ENCODE data around the gene GIT1. TPM values are rescaled to one million over a fixed set of nuclear protein-coding genes. Genes with fewer than 3 reads are reported as not detected.

GIT1 gene
- total RNA-seq, 1 donor from 2014 or later, result 63.8 TPM

DNA sequence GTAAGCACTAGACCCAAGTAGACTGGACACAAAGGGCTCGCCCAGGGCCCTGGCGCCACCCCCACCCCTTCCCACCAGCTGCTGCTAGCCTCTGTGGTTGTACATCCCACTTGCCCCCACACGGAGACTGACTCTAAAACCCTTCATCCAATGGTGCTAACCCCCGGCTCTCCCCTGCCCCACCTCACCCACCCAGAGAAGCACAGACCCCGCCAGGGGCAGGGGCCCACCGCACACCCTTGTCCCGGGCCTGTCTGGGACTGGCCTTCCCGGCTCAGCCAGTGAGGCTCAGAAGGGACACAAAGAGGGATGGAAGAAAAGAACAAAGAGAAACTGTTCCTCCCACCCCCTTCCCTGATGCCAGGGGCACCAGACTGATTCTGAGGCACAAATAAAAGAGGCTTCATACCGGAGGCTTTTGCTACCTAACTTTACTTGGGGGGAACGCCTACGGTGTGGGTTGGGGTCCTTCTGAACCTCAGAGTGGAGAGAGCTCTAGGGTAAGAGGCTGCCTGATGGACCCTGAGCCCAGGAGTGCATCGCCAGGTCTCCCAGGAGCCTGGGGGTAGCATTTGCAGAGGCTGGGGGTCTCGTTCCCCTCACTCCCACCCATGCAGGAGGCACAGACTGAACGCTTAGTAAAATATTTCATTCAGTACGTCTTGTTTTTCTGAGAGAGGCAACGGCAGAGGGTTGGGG lies 25.1 kb upstream of the GIT1 start:
- Histone ChIP-seq H3K36me3 (ENCODE audit: control insufficient read depth, insufficient read depth, low read length) (no peaks in the 10 kb centered on the region), H3K4me3 (ENCODE audit: low read depth, low read length) (no peak overlapping the region), H3K27me3 (ENCODE audit: control insufficient read depth, insufficient read depth, low read length) (peaks cover 20% of the 10 kb centered on the region)
- TF ChIP-seq, protein P1, sequence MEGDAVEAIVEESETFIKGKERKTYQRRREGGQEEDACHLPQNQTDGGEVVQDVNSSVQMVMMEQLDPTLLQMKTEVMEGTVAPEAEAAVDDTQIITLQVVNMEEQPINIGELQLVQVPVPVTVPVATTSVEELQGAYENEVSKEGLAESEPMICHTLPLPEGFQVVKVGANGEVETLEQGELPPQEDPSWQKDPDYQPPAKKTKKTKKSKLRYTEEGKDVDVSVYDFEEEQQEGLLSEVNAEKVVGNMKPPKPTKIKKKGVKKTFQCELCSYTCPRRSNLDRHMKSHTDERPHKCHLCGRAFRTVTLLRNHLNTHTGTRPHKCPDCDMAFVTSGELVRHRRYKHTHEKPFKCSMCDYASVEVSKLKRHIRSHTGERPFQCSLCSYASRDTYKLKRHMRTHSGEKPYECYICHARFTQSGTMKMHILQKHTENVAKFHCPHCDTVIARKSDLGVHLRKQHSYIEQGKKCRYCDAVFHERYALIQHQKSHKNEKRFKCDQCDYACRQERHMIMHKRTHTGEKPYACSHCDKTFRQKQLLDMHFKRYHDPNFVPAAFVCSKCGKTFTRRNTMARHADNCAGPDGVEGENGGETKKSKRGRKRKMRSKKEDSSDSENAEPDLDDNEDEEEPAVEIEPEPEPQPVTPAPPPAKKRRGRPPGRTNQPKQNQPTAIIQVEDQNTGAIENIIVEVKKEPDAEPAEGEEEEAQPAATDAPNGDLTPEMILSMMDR (IDR thresholded peaks at IDR 0.05; ENCODE audit: insufficient read depth, low read length, poor library complexity, severe bottlenecking), result no peak
- no peak for DNase-seq (ENCODE audit: low read depth)

DNA sequence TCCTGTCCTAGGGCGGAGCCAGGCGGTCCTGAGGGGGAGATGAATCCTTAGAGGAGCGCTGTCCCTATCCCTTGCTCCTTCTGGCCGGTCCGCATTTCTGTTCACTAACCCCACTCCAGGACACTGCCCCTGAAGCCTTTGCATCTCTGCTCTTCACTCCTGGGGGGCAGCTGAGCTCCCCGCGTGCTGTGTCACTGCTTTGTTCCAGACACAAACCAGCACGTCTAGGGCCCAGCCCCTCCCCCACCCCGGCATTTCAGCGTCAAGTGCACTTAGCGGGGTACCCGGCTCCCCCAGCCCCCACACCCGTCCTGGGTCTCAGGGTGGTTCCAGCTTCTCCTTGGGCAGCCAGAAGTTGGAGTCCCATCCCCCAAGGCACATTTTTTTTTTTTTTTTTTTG lies 24.4 kb upstream of the GIT1 start:
- Histone ChIP-seq H3K27me3 (ENCODE audit: control insufficient read depth, insufficient read depth, low read length) (peaks cover 20% of the 10 kb centered on the region), H3K36me3 (ENCODE audit: control insufficient read depth, insufficient read depth, low read length) (no peaks in the 10 kb centered on the region), H3K4me3 (ENCODE audit: low read depth, low read length) (no peak overlapping the region)
- TF ChIP-seq, protein P1 (IDR thresholded peaks at IDR 0.05; ENCODE audit: insufficient read depth, low read length, poor library complexity, severe bottlenecking), result no peak
- no peak for DNase-seq (ENCODE audit: low read depth)

DNA sequence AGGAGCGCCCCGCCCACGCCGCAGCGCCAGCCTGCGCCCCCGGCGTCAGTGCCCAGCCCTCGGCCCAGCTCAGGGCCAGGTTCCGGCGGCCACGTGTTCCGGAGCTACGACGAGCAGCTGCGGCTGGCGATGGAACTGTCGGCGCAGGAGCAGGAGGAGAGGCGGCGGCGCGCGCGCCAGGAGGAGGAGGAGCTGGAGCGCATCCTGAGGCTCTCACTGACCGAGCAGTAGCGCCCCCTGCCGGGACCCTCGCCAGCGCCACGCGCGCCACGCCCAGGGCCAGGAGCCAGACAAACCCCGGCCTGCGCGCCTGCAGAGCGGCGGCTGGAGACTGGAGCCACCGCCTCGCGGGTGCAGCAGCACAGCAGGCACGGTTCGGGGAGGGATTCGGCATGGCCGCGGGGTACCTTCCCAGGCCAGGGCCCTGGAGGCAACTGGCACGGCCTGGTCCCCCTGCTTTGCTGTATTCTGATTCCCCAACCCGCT lies 23.9 kb upstream of the GIT1 start:
- Histone ChIP-seq H3K27me3 (ENCODE audit: control insufficient read depth, insufficient read depth, low read length) (peaks cover 20% of the 10 kb centered on the region), H3K36me3 (ENCODE audit: control insufficient read depth, insufficient read depth, low read length) (no peaks in the 10 kb centered on the region), H3K4me3 (ENCODE audit: low read depth, low read length) (peak overlapping the region; percentile 1)
- TF ChIP-seq, protein P1 (IDR thresholded peaks at IDR 0.05; ENCODE audit: insufficient read depth, low read length, poor library complexity, severe bottlenecking), result peak; percentile 56
- DNase-seq (ENCODE audit: low read depth), result no peak

DNA sequence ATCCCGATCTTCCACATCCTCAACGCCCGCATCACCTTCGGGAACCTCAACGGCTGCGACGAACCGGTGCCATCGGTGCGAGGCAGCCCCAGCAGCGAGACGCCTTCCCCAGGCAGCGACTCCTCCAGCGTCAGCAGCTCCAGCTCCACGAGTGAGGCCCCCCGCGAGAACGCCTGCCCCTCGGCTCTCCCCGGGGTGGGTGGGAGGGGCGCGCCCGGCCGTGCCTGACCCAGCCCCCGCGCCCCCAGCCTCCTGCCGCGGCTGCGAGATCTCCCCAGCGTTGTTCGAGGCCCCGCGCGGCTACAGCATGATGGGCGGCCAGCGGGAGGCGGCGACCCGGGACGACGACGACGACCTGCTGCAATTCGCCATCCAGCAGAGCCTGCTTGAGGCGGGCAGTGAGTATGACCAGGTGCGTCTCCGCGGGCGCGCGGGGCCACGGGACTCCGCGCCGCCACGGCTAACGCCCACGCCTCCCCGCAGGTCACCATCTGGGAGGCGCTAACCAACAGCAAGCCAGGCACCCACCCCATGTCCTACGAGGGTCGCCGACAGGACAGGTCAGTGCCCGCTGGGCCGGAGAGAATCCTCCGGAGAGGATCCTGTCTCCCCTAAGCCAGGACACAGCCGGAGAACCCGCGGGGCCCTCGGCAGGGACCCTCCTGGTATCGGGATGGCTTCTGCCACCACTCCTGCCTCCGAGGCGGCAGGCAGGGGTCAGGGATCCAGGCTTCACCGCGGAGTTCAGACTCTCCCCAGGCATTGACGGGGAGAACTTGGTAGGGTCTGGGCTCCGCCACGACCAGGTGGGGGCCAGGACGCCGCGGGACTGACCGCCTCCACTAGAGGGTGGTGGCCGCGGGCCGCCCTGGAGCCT lies 23.2 kb upstream of the GIT1 start:
- no peak for DNase-seq (ENCODE audit: low read depth)
- Histone ChIP-seq H3K36me3 (ENCODE audit: control insufficient read depth, insufficient read depth, low read length) (no peaks in the 10 kb centered on the region), H3K4me3 (ENCODE audit: low read depth, low read length) (peak overlapping the region; percentile 1), H3K27me3 (ENCODE audit: control insufficient read depth, insufficient read depth, low read length) (peaks cover 18% of the 10 kb centered on the region)
- TF ChIP-seq, protein P1 (IDR thresholded peaks at IDR 0.05; ENCODE audit: insufficient read depth, low read length, poor library complexity, severe bottlenecking), result no peak

DNA sequence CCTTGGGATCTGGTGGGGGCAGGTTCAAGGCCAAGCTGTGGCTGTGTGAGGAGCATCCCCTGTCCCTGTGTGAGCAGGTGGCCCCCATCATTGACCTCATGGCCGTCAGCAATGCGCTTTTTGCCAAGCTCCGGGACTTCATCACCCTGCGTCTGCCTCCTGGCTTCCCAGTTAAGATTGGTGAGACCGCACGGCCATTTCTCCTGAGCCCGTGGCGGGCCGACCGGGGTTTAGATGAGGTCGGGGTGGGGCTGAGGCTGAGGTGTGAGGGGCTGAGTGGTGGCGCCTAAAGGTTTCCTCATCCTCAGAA lies 22.6 kb upstream of the GIT1 start:
- Histone ChIP-seq H3K27me3 (ENCODE audit: control insufficient read depth, insufficient read depth, low read length) (peaks cover 15% of the 10 kb centered on the region), H3K4me3 (ENCODE audit: low read depth, low read length) (no peak overlapping the region), H3K36me3 (ENCODE audit: control insufficient read depth, insufficient read depth, low read length) (no peaks in the 10 kb centered on the region)
- no peak for DNase-seq (ENCODE audit: low read depth)
- TF ChIP-seq, protein P1 (IDR thresholded peaks at IDR 0.05; ENCODE audit: insufficient read depth, low read length, poor library complexity, severe bottlenecking), result no peak

Data from kidney epithelial cell (primary cell).